Ovary (tissue), 9 donors: ENCODE measurements around the gene TTC7B. TPM values are rescaled to one million over a fixed set of nuclear protein-coding genes. Genes with fewer than 3 reads are reported as not detected.

Source experiments
- DNase-seq, 5 donors: peaks; one replicate each; pipeline ENCODE4 v3.0.0-alpha.2; 2019 to 2020
- H3K27ac ChIP-seq, 2 donors: fragments of 200-600 bp; one replicate each; pipeline versions ENCODE4 v1.5.1 to v1.8.0; 2019 to 2022
- H3K27me3 ChIP-seq: fragments of 200-600 bp; one replicate; pipeline ENCODE4 v1.8.0; 2022
- H3K36me3 ChIP-seq: fragments of 200-600 bp; sonication (generic); one replicate; pipeline ENCODE4 v1.5.1; 2019
- H3K4me1 ChIP-seq: one replicate; pipeline ENCODE4 v1.8.1; 2013; ENCODE audit warnings: mild to moderate bottlenecking, moderate library complexity; ENCODE audit not compliant: insufficient read depth
- H3K4me3 ChIP-seq: fragments of 200-600 bp; sonication (generic); one replicate; pipeline ENCODE4 v1.5.1; 2017
- H3K9me3 ChIP-seq, 2 donors: fragments of 200-600 bp in 1 of 2; sonication (generic) in 1 of 2; one replicate each; pipeline versions ENCODE4 v1.5.1 to v1.8.1; 2013 to 2019; ENCODE audit warnings: mild to moderate bottlenecking in 1 of 2, moderate library complexity in 1 of 2
- CTCF ChIP-seq, 3 donors: fragments of 450-650 bp in 2 of 3; fragments of 200-600 bp in 1 of 3; IDR thresholded peaks; one replicate each; pipeline versions ENCODE4 v1.5.1 to v1.8.0; 2016 to 2022; ENCODE audit warnings: antibody characterized with exemption in 3 of 3, mild to moderate bottlenecking in 1 of 3
- EP300 ChIP-seq: sonication (generic); formaldehyde crosslinking; IDR thresholded peaks from one replicate; pipeline ENCODE4 v1.6.1; 2017; ENCODE audit warnings: antibody characterized with exemption
- POLR2A ChIP-seq: fragments of 450-650 bp; IDR thresholded peaks from one replicate; pipeline ENCODE4 v1.6.1; 2017; ENCODE audit warnings: antibody characterized with exemption, mild to moderate bottlenecking, moderate library complexity
- WGBS, 3 donors: extraction: QIAGEN DNeasy Blood & Tissue Kit in 1 of 3; methylation state at CpG; one replicate each; pipeline versions ENCODE4 v1.1.5 to v1.1.7; 2013 to 2017; 5-methylcytosine and 5-hydroxymethylcytosine counted together
- intact Hi-C, 4 donors: fragments of 100-400 bp; cut with DNase I; formaldehyde crosslinking; loops; one replicate each; pipeline versions ENCODE4 v1.11.0 to v1.15.1; 2022 to 2023
- polyA plus RNA-seq, 2 donors: library from polyadenylated mRNA; stranded (reverse); fragments of 200-250 nt in 1 of 2; fragments of 350-450 nt in 1 of 2; fragmentation: Illumina TruSeq in 1 of 2; extraction: RNeasy Lipid Tissue Mini Kit (QIAGEN cat#74804) in 1 of 2; gene quantifications; one replicate each; pipeline ENCODE4 v1.2.3, GENCODE V29; 2013 to 2014
- total RNA-seq, 7 donors: library from RNA; depleted of rRNA in 2 of 7; stranded (reverse); fragments of >200 nt in 2 of 7; fragmentation: NEBNext Ultra II Directional in 3 of 7; extraction: Animal tissue kit (Norgen Biotek cat#: 25700) in 3 of 7; gene quantifications; one replicate each; pipeline versions ENCODE4 v1.1.0 to v1.2.4, GENCODE V29; 2016 to 2023
- donor health status: DM: no; HTN: no; CAD: no; lungs with moderate emphysema.
- donor health status: DM: no; HTN: no; CAD: no.
- donor health status: Bipolar disorder and iron deficiency.
- donor health status: DM: yes; HTN: yes; CAD: no.
- donor health status: DM: no; HTN: no; CAD: no.
- donor health status: DM: yes; HTN: yes; CAD: no.

Gene TTC7B
- total and polyA plus RNA-seq, 9 donors: 18.2 to 39.5 (median 34.2) TPM

GRCh38 chr14:90728951-90729350 is 87.3 kb downstream of the TTC7B start:
- no peak overlapping the region for H3K27ac ChIP-seq
- intact Hi-C loops: no loop called here
- no peak for DNase-seq
- H3K36me3 ChIP-seq: no peaks in the 10 kb centered on the region
- 92 to 93% (median 93%) methylated on average over 5 of the region's 5 CpGs for WGBS, 3 donors
- H3K27me3 ChIP-seq: no peaks in the 10 kb centered on the region
- H3K9me3 ChIP-seq: no peaks in the 10 kb centered on the region
- H3K4me3 ChIP-seq: no peak overlapping the region
- H3K4me1 ChIP-seq: no peaks in the 10 kb centered on the region
- TF ChIP-seq EP300: no peak
- TF ChIP-seq CTCF (IDR thresholded peaks at IDR 0.05): no peak

- no peaks in the 10 kb centered on the region for H3K27me3 ChIP-seq
- TF ChIP-seq CTCF (IDR thresholded peaks at IDR 0.05): no peak
- no peak for TF ChIP-seq POLR2A
- TF ChIP-seq EP300: no peak
- no peak overlapping the region for H3K27ac ChIP-seq
- H3K36me3 ChIP-seq: no peaks in the 10 kb centered on the region
- H3K4me3 ChIP-seq: no peak overlapping the region
- H3K4me1 ChIP-seq: no peaks in the 10 kb centered on the region
- WGBS, 3 donors: 87 to 93% (median 92%) methylated on average over 13 of the region's 13 CpGs
- no peak for DNase-seq
- intact Hi-C loops: no loop called here
- H3K9me3 ChIP-seq: no peaks in the 10 kb centered on the region
These were observed 89.1 kb downstream of the TTC7B start for GRCh38 chr14:90727082-90727481.

- Histone ChIP-seq H3K27me3 (no peaks in the 10 kb centered on the region), H3K4me1 (no peaks in the 10 kb centered on the region), H3K27ac (no peak overlapping the region), H3K9me3 (no peaks in the 10 kb centered on the region), H3K4me3 (no peak overlapping the region), H3K36me3 (no peaks in the 10 kb centered on the region)
- 60 to 80% (median 80%) methylated on average over 9 of the region's 9 CpGs for WGBS, 3 donors
- no peak for DNase-seq
- intact Hi-C loops: no loop called here
- TF ChIP-seq CTCF (IDR thresholded peaks at IDR 0.05): no peak
- TF ChIP-seq POLR2A: no peak
- no peak for TF ChIP-seq EP300
These were observed 89.6 kb downstream of the TTC7B start for GRCh38 chr14:90726656-90727055.

GRCh38 chr14:90724866-90725265 is 91.4 kb downstream of the TTC7B start:
- no peak overlapping the region for H3K4me3 ChIP-seq
- H3K9me3 ChIP-seq: no peaks in the 10 kb centered on the region
- intact Hi-C loops: no loop called here
- H3K4me1 ChIP-seq: no peaks in the 10 kb centered on the region
- no peaks in the 10 kb centered on the region for H3K27me3 ChIP-seq
- no peaks in the 10 kb centered on the region for H3K36me3 ChIP-seq
- 78 to 84% (median 84%) methylated on average over 3 of the region's 3 CpGs for WGBS, 3 donors
- TF ChIP-seq CTCF (IDR thresholded peaks at IDR 0.05) (no peak), POLR2A (no peak), EP300 (no peak)
- no peak overlapping the region for H3K27ac ChIP-seq
- no peak for DNase-seq

DNA sequence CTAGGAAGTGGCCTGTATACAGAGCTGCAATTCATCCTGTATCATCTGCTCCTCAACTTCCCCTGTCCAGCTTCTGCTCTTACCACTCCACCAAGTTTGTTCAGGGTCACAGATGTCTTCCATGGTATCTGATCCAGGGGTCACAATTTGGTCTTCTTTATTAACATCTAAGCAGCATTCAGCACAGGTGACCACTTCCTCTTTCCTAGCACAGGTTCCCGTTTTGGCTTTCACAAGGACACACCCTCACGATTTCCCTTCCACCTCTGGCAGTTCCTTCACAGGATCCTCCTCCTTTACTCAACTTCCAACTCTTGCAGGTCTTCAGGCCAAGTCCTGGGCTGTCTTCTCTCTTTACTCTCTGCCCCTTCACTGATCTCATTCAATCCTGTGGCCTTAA is 93.6 kb downstream of the TTC7B start:
- Histone ChIP-seq H3K4me3 (no peak overlapping the region), H3K9me3 (no peaks in the 10 kb centered on the region), H3K4me1 (no peaks in the 10 kb centered on the region), H3K27me3 (no peaks in the 10 kb centered on the region), H3K27ac (no peak overlapping the region), H3K36me3 (no peaks in the 10 kb centered on the region)
- DNase-seq: no peak
- WGBS, 3 donors: 88 to 98% (median 92%) methylated on average over 2 of the region's 2 CpGs
- no peak for TF ChIP-seq CTCF (IDR thresholded peaks at IDR 0.05)
- TF ChIP-seq POLR2A: no peak
- no peak for TF ChIP-seq EP300
- intact Hi-C loops: no loop called here
